ENCODE measurements around the gene GTF2F2. TPM values are rescaled to one million over a fixed set of nuclear protein-coding genes. Genes with fewer than 3 reads are reported as not detected.

The GTF2F2 gene
- 22.6 TPM for total RNA-seq

GRCh38 chr13:45119991-45120864 is at the start of gene GTF2F2:
GTF2F2 (plus strand) TSS chr13:45120510; CDS start chr13:45120656, 146 bp downstream.
- peak; percentile 92 for DNase-seq

GRCh38 chr13:45073809-45074208 is 46.5 kb upstream of the GTF2F2 start:
- no peak for DNase-seq

- no peak for DNase-seq
These were observed 45.6 kb upstream of the GTF2F2 start for GRCh38 chr13:45074721-45075120.

DNA sequence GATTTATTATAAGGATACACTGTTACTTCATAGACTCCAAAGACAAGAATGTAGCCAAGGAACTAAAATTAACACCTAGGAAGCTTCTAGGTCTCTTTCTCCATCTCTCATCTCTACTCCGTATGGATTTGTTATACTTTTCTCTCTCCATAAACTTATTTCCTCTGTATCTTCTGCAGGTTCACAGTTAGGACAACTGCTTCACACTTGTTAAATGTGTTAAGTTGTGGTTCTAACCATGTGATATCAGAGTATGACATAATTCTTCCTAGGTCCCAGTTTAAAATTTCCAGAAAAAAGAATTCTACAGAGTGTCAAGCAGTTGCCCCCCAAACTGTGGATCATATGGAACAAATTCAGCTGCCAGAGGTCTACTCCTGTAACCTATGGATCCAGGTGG is 42.3 kb upstream of the GTF2F2 start:
- no peak for DNase-seq

DNA sequence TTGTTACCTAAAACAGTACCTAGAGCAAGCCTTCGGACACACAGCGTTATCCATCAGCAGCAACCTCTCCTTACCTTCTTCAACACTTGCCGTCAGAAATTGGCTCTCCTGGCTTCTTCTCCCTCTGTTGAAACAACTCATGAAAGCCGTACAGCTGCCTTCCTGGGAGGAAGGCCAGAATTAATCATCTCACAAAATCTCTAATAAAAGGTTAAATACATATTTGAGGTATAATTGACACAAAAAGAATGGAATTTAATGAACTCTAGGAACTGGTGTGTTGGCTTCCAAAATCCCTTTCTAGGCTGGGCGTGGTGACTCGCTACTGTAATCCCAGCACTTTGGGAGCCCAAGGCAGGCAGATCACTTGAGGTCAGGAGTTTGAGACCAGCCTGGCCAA is 37.3 kb upstream of the GTF2F2 start:
- no peak for DNase-seq

- no peak for DNase-seq
These were observed 35.8 kb upstream of the GTF2F2 start for GRCh38 chr13:45084515-45084914.

DNA sequence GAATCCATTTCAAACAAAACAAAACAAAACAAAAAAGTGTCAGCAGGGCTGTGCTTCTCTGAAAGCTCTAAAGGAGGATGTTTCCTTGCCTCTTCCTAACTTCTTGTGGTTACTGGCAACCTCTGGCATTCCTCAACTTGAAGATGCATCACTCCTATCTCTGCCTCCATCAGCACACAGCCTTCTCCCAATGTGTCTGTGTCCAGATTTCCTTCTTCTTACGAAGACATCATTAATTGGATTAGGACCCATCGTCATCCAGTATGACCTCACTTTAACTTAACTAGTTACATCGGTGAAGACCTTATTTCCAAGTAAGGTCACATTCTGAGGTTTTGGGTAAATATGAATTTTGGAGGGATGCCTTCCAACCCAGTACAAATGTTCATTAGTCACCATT is 33.8 kb upstream of the GTF2F2 start:
- no peak for DNase-seq

GRCh38 chr13:45092663-45093062 is 27.6 kb upstream of the GTF2F2 start:
- DNase-seq: no peak

GRCh38 chr13:45100573-45101262 is 19.6 kb upstream of the GTF2F2 start:
- no peak for DNase-seq

DNA sequence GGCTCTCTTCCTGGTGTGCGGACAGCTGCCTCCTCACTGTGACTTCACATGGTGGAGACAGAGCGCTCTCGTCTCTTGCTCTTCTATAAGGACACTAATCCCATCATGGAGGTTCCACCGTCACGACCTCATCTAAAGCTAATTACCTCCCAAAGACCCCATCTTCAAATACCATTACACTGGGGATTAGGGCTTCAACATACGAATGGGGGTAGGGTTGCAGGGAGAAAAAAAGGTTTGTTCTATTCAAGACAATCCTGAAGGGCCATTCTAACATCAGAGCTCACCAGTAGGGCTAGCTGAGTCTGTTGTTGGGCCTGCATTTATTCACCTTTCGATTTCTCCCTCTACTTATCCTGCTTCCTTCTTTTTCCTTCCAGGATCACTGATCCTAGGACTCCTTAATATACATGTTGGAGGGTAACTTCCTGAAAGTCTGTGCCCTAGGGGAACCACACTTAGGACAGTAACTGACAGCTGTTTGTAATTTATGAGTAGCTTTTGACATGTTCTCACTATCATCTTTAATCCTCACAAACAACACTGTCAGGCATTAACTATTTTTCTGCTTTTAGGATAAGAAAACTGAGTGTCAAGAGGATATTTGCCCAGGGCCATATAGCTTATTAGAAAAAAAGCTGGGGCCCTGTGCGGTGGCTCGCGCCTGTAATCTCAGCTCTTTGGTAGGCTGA is 18.8 kb upstream of the GTF2F2 start:
- DNase-seq: no peak

- DNase-seq: no peak
These were observed 18.2 kb upstream of the GTF2F2 start for GRCh38 chr13:45102136-45102507.

GRCh38 chr13:45103449-45103848 is 16.9 kb upstream of the GTF2F2 start:
- DNase-seq: no peak

GRCh38 chr13:45104261-45104660 is 16.0 kb upstream of the GTF2F2 start:
- DNase-seq: no peak

GRCh38 chr13:45105895-45106294 is 14.4 kb upstream of the GTF2F2 start:
- no peak for DNase-seq

GRCh38 chr13:45107539-45107938 is 12.8 kb upstream of the GTF2F2 start:
- no peak for DNase-seq

GRCh38 chr13:45108716-45109101 is 11.6 kb upstream of the GTF2F2 start:
- no peak for DNase-seq

GRCh38 chr13:45109102-45109720 is 11.1 kb upstream of the GTF2F2 start:
- no peak for DNase-seq

GRCh38 chr13:45113233-45114224 is 6.8 kb upstream of the GTF2F2 start:
- DNase-seq: no peak

- DNase-seq: peak; percentile 17
These were observed 780 bp upstream of the GTF2F2 start for GRCh38 chr13:45119469-45119990.

DNA sequence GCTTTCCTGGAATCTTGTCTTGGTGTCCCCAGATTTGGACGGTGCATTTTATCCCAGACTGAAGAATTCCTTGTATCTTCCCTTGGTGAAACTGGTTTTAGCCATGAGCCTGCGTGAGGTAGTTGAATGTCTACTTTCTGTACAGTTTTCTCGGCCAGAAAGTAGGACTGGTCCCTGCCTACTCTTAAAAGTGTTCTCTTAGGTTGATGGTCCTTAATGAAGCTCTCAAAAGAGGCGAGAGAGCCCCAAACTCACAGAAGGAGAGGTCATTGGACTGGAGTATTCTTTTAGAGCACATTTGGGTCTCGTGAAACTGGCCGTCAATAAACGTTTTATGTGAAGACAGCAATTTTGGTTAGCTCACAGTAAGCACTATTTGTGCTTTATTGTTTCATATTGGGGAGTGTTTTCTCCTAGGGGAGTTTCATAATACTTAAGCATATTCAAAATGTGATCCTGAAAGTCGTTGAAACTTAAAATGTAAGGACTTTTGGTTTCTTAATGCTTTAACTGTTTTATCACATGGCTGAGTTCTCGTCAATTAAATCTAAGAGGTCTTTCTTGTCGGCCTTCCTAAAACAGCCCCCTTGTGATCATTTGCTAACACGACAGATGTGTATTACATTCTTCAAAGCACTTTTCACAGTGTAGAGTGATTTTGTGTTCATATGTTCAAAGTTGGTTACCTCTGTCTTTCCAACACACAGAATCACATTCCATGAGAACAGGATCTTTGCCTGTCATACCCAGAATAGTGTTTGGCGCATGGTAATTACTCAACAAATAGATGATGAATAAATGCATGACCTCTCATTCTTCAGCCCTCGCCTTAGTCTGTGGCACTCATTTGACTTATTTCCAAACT is 889 bp downstream of the GTF2F2 start:
- no peak for DNase-seq

Measured in skin of body (tissue), 2 donors.